GM12875 (cell line): ENCODE measurements around the gene APOA5.

Experiments
- H3K4me3 ChIP-seq: one replicate; pipeline ENCODE4 v1.5.1; 2011; ENCODE audit warnings: low read depth, low read length, control low read depth
- TF ChIP-seq, protein P1 (sequence below): IDR thresholded peaks from 2 replicates; pipeline ENCODE4 v1.5.1; 2011; ENCODE audit warnings: low read depth, mild to moderate bottlenecking, control low read depth, inconsistent platforms, low read length, moderate library complexity, borderline replicate concordance; ENCODE audit not compliant: insufficient read depth

APOA5 gene

DNA sequence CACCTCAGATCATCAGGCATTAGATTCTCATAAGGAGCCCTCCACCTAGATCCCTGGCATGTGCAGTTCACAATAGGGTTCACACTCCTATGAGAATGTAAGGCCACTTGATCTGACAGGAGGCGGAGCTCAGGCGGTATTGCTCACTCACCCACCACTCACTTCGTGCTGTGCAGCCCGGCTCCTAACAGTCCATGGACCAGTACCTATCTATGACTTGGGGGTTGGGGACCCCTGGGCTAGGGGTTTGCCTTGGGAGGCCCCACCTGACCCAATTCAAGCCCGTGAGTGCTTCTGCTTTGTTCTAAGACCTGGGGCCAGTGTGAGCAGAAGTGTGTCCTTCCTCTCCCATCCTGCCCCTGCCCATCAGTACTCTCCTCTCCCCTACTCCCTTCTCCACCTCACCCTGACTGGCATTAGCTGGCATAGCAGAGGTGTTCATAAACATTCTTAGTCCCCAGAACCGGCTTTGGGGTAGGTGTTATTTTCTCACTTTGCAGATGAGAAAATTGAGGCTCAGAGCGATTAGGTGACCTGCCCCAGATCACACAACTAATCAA is 40.2 kb upstream of the APOA5 start:
- TF ChIP-seq, protein P1, sequence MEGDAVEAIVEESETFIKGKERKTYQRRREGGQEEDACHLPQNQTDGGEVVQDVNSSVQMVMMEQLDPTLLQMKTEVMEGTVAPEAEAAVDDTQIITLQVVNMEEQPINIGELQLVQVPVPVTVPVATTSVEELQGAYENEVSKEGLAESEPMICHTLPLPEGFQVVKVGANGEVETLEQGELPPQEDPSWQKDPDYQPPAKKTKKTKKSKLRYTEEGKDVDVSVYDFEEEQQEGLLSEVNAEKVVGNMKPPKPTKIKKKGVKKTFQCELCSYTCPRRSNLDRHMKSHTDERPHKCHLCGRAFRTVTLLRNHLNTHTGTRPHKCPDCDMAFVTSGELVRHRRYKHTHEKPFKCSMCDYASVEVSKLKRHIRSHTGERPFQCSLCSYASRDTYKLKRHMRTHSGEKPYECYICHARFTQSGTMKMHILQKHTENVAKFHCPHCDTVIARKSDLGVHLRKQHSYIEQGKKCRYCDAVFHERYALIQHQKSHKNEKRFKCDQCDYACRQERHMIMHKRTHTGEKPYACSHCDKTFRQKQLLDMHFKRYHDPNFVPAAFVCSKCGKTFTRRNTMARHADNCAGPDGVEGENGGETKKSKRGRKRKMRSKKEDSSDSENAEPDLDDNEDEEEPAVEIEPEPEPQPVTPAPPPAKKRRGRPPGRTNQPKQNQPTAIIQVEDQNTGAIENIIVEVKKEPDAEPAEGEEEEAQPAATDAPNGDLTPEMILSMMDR, result no peak
- no peak overlapping the region for H3K4me3 ChIP-seq

DNA sequence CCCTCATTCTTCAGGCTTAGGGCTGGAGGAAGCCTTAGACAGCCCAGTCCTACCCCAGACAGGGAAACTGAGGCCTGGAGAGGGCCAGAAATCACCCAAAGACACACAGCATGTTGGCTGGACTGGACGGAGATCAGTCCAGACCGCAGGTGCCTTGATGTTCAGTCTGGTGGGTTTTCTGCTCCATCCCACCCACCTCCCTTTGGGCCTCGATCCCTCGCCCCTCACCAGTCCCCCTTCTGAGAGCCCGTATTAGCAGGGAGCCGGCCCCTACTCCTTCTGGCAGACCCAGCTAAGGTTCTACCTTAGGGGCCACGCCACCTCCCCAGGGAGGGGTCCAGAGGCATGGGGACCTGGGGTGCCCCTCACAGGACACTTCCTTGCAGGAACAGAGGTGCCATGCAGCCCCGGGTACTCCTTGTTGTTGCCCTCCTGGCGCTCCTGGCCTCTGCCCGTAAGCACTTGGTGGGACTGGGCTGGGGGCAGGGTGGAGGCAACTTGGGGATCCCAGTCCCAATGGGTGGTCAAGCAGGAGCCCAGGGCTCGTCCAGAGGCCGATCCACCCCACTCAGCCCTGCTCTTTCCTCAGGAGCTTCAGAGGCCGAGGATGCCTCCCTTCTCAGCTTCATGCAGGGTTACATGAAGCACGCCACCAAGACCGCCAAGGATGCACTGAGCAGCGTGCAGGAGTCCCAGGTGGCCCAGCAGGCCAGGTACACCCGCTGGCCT is 38.7 kb upstream of the APOA5 start:
- TF ChIP-seq, protein P1, result no peak
- H3K4me3 ChIP-seq, result no peak overlapping the region

DNA sequence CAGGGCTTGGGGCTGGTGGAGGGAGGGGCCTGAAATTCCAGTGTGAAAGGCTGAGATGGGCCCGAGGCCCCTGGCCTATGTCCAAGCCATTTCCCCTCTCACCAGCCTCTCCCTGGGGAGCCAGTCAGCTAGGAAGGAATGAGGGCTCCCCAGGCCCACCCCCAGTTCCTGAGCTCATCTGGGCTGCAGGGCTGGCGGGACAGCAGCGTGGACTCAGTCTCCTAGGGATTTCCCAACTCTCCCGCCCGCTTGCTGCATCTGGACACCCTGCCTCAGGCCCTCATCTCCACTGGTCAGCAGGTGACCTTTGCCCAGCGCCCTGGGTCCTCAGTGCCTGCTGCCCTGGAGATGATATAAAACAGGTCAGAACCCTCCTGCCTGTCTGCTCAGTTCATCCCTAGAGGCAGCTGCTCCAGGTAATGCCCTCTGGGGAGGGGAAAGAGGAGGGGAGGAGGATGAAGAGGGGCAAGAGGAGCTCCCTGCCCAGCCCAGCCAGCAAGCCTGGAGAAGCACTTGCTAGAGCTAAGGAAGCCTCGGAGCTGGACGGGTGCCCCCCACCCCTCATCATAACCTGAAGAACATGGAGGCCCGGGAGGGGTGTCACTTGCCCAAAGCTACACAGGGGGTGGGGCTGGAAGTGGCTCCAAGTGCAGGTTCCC is 38.0 kb upstream of the APOA5 start, which contains the start of gene APOC3:
Gene APOC3, plus strand, starts transcription at position 383 of the 659 bp plus-strand sequence. CDS start 676 bp downstream, outside the sequence.
- TF ChIP-seq, protein P1, result no peak
- H3K4me3 ChIP-seq, result no peak within 1 kb of the TSS

DNA sequence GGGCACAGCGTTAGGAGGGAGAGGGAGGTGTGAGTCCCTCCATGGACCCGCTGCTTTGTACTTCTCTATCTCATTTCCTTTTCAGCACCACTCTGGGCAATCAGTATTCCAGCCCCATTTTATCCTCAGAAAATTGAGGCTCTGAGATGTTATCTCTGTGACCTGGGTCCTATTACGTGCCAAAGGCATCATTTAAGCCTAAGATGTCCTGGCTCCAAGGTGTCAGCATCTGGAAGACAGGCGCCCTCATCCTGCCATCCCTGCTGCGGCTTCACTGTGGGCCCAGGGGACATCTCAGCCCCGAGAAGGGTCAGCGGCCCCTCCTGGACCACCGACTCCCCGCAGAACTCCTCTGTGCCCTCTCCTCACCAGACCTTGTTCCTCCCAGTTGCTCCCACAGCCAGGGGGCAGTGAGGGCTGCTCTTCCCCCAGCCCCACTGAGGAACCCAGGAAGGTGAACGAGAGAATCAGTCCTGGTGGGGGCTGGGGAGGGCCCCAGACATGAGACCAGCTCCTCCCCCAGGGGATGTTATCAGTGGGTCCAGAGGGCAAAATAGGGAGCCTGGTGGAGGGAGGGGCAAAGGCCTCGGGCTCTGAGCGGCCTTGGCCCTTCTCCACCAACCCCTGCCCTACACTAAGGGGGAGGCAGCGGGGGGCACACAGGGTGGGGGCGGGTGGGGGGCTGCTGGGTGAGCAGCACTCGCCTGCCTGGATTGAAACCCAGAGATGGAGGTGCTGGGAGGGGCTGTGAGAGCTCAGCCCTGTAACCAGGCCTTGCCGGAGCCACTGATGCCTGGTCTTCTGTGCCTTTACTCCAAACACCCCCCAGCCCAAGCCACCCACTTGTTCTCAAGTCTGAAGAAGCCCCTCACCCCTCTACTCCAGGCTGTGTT is 37.2 kb upstream of the APOA5 start:
- no peak overlapping the region for H3K4me3 ChIP-seq
- TF ChIP-seq, protein P1, result no peak

GRCh38 chr11:116827461-116827860 is 35.8 kb upstream of the APOA5 start:
- TF ChIP-seq, protein P1, result no peak
- H3K4me3 ChIP-seq, result no peak overlapping the region

DNA sequence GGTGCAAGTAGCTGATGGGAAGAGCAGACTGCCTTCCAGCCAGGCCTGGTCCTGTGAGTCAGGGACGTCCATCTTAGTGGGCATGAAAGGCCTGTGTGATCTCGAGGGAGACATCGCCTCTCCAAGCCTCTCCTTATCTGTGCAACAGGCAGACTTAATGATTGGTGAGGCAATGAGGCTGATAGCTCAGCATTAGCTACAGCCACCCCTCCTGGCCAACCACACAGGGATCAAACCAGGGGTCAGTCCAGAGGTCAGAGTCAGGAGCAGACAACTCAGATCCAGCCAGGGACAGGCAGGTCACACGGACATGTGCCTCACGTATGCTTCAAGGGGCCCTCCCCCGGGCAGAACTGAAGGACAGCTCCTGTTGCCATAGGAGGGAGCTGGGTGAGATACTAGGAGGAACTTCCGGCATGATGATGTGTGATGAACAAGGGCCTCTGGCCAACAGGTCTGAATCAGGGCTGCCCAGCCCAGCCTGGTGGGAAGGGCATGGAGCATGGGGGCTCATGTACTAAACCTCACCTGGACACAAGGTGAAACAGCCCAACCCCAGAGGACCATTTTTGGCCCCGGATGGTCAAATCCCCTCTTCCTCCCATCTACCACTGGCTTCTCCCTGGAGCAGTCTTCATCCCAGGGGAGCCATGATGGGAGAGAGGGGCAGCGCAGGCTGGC is 35.2 kb upstream of the APOA5 start:
- TF ChIP-seq, protein P1, result no peak
- no peak overlapping the region for H3K4me3 ChIP-seq
